ENCODE measurements around the gene RPUSD2.

GRCh38 chr15:40582726-40583246, 13.7 kb downstream of the RPUSD2 start:
- no peak for TF ChIP-seq CTCF (IDR thresholded peaks at IDR 0.05; ENCODE audit: low read depth, low read length)
- no peak for TF ChIP-seq EZH2phosphoT487 (IDR thresholded peaks at IDR 0.05; ENCODE audit: low read depth)
